HCT116 (cell line): Measurements from ENCODE around the gene CCNG1. TPM values are rescaled to one million over a fixed set of nuclear protein-coding genes. Genes with fewer than 3 reads are reported as not detected.
A peak's percentile ranks its signal among the peaks of the same experiment; 100 is the strongest.

Source experiments
- ATAC-seq: fragments of 200-7000 bp; cut with Tn5 transposase; 2 replicates; pipeline ENCODE4 v1.9.1; 2020; ENCODE audit warnings: mild to moderate bottlenecking, moderate library complexity
- BruUV-seq: library from RNA; stranded (reverse); fragments of 400-500 nt; replicated peaks from 2 replicates; lab custom pipeline; 2021; lab: Mats Ljungman, UMichigan
- CTCF ChIA-PET: fragments of 300-600 bp; sonication (Branson Sonifier 250); formaldehyde crosslinking; loops from one replicate; lab custom pipeline; 2021; ENCODE audit warnings: antibody characterized with exemption; lab: Charles Lee
- POLR2A ChIA-PET: fragments of 300-600, 350-600 bp; sonication (Branson Sonifier 250); formaldehyde crosslinking; loops from one replicate; lab custom pipeline; 2021; ENCODE audit warnings: antibody characterized with exemption; lab: Charles Lee
- RAD21 ChIA-PET, 2 experiments: fragments of 300-600 bp; sonication (Branson Sonifier 250); formaldehyde crosslinking; loops; one replicate each; lab custom pipeline; 2023; ENCODE audit warnings: low total read pairs in 2 of 2; ENCODE audit not compliant: uncharacterized antibody in 2 of 2, unreplicated experiment in 2 of 2, low non-redundant PET in 1 of 2; lab: Charles Lee
- DNase-seq: peaks from one replicate; pipeline ENCODE4 v3.0.0-alpha.2; 2010; ENCODE audit warnings: low read depth, low spot score
- H2AFZ ChIP-seq: fragments of 200-600 bp; shearing (Covaris generic), sonication (generic); 2 replicates; pipeline ENCODE4 v1.6.1; 2017; ENCODE audit warnings: low read depth, mixed run types, mixed read lengths, antibody characterized with exemption, low read length; ENCODE audit not compliant: poor library complexity, severe bottlenecking
- H3K27ac ChIP-seq: 2 replicates; pipeline ENCODE4 v1.5.1; 2012; ENCODE audit warnings: low read depth, low read length
- H3K27me3 ChIP-seq: fragments of 200-600 bp; sonication (generic); 2 replicates; pipeline ENCODE4 v1.6.1; 2016; ENCODE audit warnings: mixed run types, low read length, mixed read lengths; ENCODE audit not compliant: insufficient read depth
- H3K36me3 ChIP-seq, 2 experiments: fragments of 200-500 bp in 1 of 2; fragments of 200-600 bp in 1 of 2; sonication (Bioruptor generic) in 1 of 2; sonication (generic) in 1 of 2; 2 replicates each; pipeline versions ENCODE4 v1.5.1 to v1.6.1; 2014 to 2016; ENCODE audit warnings: low read length in 2 of 2, inconsistent platforms in 1 of 2, mixed read lengths in 1 of 2, mixed run types in 1 of 2; ENCODE audit not compliant: insufficient read depth in 2 of 2, control insufficient read depth in 1 of 2
- H3K4me1 ChIP-seq, 2 experiments: fragments of 200-600 bp in 1 of 2; sonication (generic) in 1 of 2; 2 replicates each; pipeline versions ENCODE4 v1.5.1 to v1.6.1; 2012 to 2017; ENCODE audit warnings: low read length in 2 of 2, inconsistent platforms in 1 of 2, mild to moderate bottlenecking in 1 of 2, mixed read lengths in 1 of 2, mixed run types in 1 of 2, moderate library complexity in 1 of 2; ENCODE audit not compliant: insufficient read depth in 2 of 2, control insufficient read depth in 1 of 2
- H3K4me2 ChIP-seq: fragments of 200-600 bp; sonication (generic); 2 replicates; pipeline ENCODE4 v1.6.1; 2017; ENCODE audit warnings: mixed run types, low read length, mixed read lengths
- H3K4me3 ChIP-seq, 2 experiments: fragments of 200-600 bp in 1 of 2; sonication (generic) in 1 of 2; replicated peaks in 1 of 2; 2 replicates each; pipeline ENCODE4 v1.5.1; 2011 to 2016; ENCODE audit warnings: low read length in 2 of 2, control low read depth in 1 of 2, low read depth in 1 of 2, mild to moderate bottlenecking in 1 of 2, mixed read lengths in 1 of 2, mixed run types in 1 of 2
- H3K79me2 ChIP-seq: fragments of 200-600 bp; sonication (generic); 2 replicates; pipeline ENCODE4 v1.6.1; 2017; ENCODE audit warnings: mild to moderate bottlenecking, mixed run types, low read length, moderate library complexity, mixed read lengths; ENCODE audit not compliant: insufficient read depth
- H3K9ac ChIP-seq: fragments of 200-600 bp; sonication (generic); 2 replicates; pipeline ENCODE4 v1.6.1; 2016; ENCODE audit warnings: low read length, mixed read lengths
- H3K9me2 ChIP-seq: fragments of 200-600 bp; sonication (generic), shearing (Covaris generic); 2 replicates; pipeline ENCODE4 v1.6.1; 2017; ENCODE audit warnings: mixed run types, mild to moderate bottlenecking, moderate library complexity; ENCODE audit not compliant: insufficient read depth
- H3K9me3 ChIP-seq, 2 experiments: fragments of 200-500 bp in 1 of 2; fragments of 200-600 bp in 1 of 2; sonication (Bioruptor generic) in 1 of 2; sonication (generic) in 1 of 2; 2 replicates each; pipeline ENCODE4 v1.6.1; 2014 to 2017; ENCODE audit warnings: low read length in 2 of 2, mixed read lengths in 2 of 2, inconsistent platforms in 1 of 2, low read depth in 1 of 2, mild to moderate bottlenecking in 1 of 2, mixed run types in 1 of 2, moderate library complexity in 1 of 2; ENCODE audit not compliant: control insufficient read depth in 1 of 2, insufficient read depth in 1 of 2
- H4K20me1 ChIP-seq: fragments of 200-600 bp; sonication (generic), shearing (Covaris generic); 2 replicates; pipeline ENCODE4 v1.6.1; 2017; ENCODE audit warnings: mixed run types, mild to moderate bottlenecking, moderate library complexity; ENCODE audit not compliant: insufficient read depth
- ATF3 ChIP-seq: IDR thresholded peaks from 2 replicates; pipeline ENCODE4 v1.6.1; 2012
- CTCF ChIP-seq, 3 experiments: fragments of 200-600 bp in 1 of 3; sonication (generic) in 1 of 3; IDR thresholded peaks in 2 of 3; conservative IDR thresholded peaks in 1 of 3; 2 replicates each; pipeline ENCODE4 v1.5.1; 2012 to 2017; ENCODE audit warnings: low read depth in 2 of 3, low read length in 2 of 3, antibody characterized with exemption in 1 of 3, borderline replicate concordance in 1 of 3, control low read depth in 1 of 3, mild to moderate bottlenecking in 1 of 3, mixed read lengths in 1 of 3, mixed run types in 1 of 3, moderate library complexity in 1 of 3; ENCODE audit not compliant: insufficient read depth in 1 of 3
- MAX ChIP-seq: IDR thresholded peaks from 2 replicates; pipeline ENCODE4 v1.6.1; 2012
- POLR2A ChIP-seq: IDR thresholded peaks from 2 replicates; pipeline ENCODE4 v1.7.0; 2011; ENCODE audit warnings: borderline replicate concordance; ENCODE audit not compliant: insufficient read depth, insufficient read length; ENCODE audit errors: extremely low read depth
- POLR2AphosphoS5 ChIP-seq: IDR thresholded peaks from 2 replicates; pipeline ENCODE4 v1.6.1; 2011; ENCODE audit warnings: mild to moderate bottlenecking, low read depth, low read length, moderate library complexity
- REST ChIP-seq: IDR thresholded peaks from 2 replicates; pipeline ENCODE4 v1.6.1; 2012; ENCODE audit warnings: low read depth
- SIN3A ChIP-seq: IDR thresholded peaks from 2 replicates; pipeline ENCODE4 v1.6.1; 2012; ENCODE audit warnings: low read depth
- SP1 ChIP-seq: IDR thresholded peaks from 2 replicates; pipeline ENCODE4 v1.6.1; 2012; ENCODE audit warnings: low read depth
- YY1 ChIP-seq: IDR thresholded peaks from 2 replicates; pipeline ENCODE4 v1.6.1; 2011; ENCODE audit warnings: low read length, low read depth, moderate library complexity, mild to moderate bottlenecking; ENCODE audit not compliant: insufficient replicate concordance; ENCODE audit errors: extremely low read depth
- ZFX ChIP-seq: fragments of 450-650 bp; IDR thresholded peaks from 2 replicates; pipeline ENCODE4 v1.6.1; 2017
- intact Hi-C: fragments of 100-400 bp; cut with micrococcal nuclease; formaldehyde crosslinking; loops from 2 replicates; pipeline ENCODE4 v1.10.0; 2022
- total RNA-seq: library from RNA; stranded (reverse); gene quantifications from one replicate; pipeline ENCODE4 v1.2.1, GENCODE V29; 2021; ENCODE audit not compliant: unreplicated experiment

Gene CCNG1
- total RNA-seq, 1 experiment from 2014 or later: 176 TPM

GRCh38 chr5:163459819-163460561 is 22.6 kb downstream of the CCNG1 start, which contains the start of gene NUDCD2:
Gene NUDCD2, minus strand, starts transcription at chr5:163460102. Its CDS starts 52 bp downstream, at chr5:163460050.
- no TSS peak for BruUV-seq
- Histone ChIP-seq H2AFZ (no peak within 1 kb of the TSS), H3K36me3 (peaks cover 10 to 19% of the 10 kb centered on the region in 2 experiments), H3K9me2 (no peaks in the 10 kb centered on the region), H3K27ac (peak within 1 kb of the TSS; percentile 87), H3K9ac (peak within 1 kb of the TSS; percentile 97), H3K9me3 (no peaks in the 10 kb centered on the region), H3K4me2 (peak within 1 kb of the TSS; percentile 77), H3K4me3 (peak within 1 kb of the TSS; percentile 79 to 88)
- CTCF ChIA-PET: interaction anchor here (0.7 to 2.2 kb wide), 3 partner anchors 22 to 51 kb away, joined by 3 to 6 read pairs (median 5); partner anchors contain the start of genes CCNG1 and MAT2B
- intact Hi-C loops: loop anchor here (2.0 kb wide), 1 partner anchor 45 kb away; the partner anchor contains the start of gene MAT2B
- peak; percentile 97 for DNase-seq
- TF ChIP-seq POLR2A: peak; percentile 69
- TF ChIP-seq YY1: no peak
- peak; percentile 80 for TF ChIP-seq SP1
- peak; percentile 92 for TF ChIP-seq POLR2AphosphoS5
- TF ChIP-seq REST: no peak
- TF ChIP-seq CTCF (IDR thresholded peaks at IDR 0.05 in 2 of 3, conservative IDR thresholded peaks at IDR 0.05 in 1 of 3; ENCODE audit: borderline replicate concordance in 1 of 3, insufficient read depth in 1 of 3, low read depth in 2 of 3, low read length in 2 of 3): 0 out of 6 replicates have a peak, but pooled peaks of 1 of the 3 experiments have one; percentile 24
- TF ChIP-seq MAX: peak; percentile 91
- TF ChIP-seq ATF3: no peak
- peak; percentile 86 for TF ChIP-seq SIN3A
- TF ChIP-seq ZFX: peak; percentile 94
- TF ChIP-seq, all 23 proteins: peak for 7
- POLR2A ChIA-PET: interaction anchor here (1.0 to 5.0 kb wide), 8 partner anchors 9 to 46 kb away, joined by 3 to 34 read pairs (median 6); partner anchors contain the start of genes CCNG1 and MAT2B
- peaks cover 7 to 25% of the 10 kb centered on the region in 2 experiments; a peak in 3 of 4 replicates for H3K4me1 ChIP-seq
- H3K79me2 ChIP-seq: peaks cover 87% of the 10 kb centered on the region
- no peaks in the 10 kb centered on the region for H3K27me3 ChIP-seq
- RAD21 ChIA-PET: no interaction called here
- no peaks in the 10 kb centered on the region for H4K20me1 ChIP-seq
- peak; percentile 89 for ATAC-seq
